ENCODE data around the gene HBEGF.
A peak's percentile ranks its signal among the peaks of the same experiment; 100 is the strongest.

HBEGF gene

GRCh38 chr5:140346348-140347221 is at the start of gene HBEGF:
Gene HBEGF (minus strand): TSS chr5:140346603. CDS start chr5:140346328, 275 bp downstream.
- peak; percentile 64 to 65 for DNase-seq

GRCh38 chr5:140393738-140394137 is 47.3 kb upstream of the HBEGF start:
- DNase-seq = no peak

- DNase-seq = no peak
These were observed 45.3 kb upstream of the HBEGF start for GRCh38 chr5:140391732-140392131.

GRCh38 chr5:140391312-140391711 is 44.9 kb upstream of the HBEGF start:
- DNase-seq = peak; percentile 19 to 38

GRCh38 chr5:140388052-140388451 is 41.6 kb upstream of the HBEGF start:
- DNase-seq = no peak

GRCh38 chr5:140383300-140383699 is 36.9 kb upstream of the HBEGF start:
- DNase-seq = no peak

- no peak for DNase-seq
These were observed 36.5 kb upstream of the HBEGF start for GRCh38 chr5:140382866-140383265.

GRCh38 chr5:140381972-140382371 is 35.6 kb upstream of the HBEGF start:
- no peak for DNase-seq

GRCh38 chr5:140381351-140381750 is 34.9 kb upstream of the HBEGF start:
- DNase-seq = no peak

GRCh38 chr5:140372971-140373487 is 26.6 kb upstream of the HBEGF start:
- peak; percentile 22 for DNase-seq

GRCh38 chr5:140371356-140372151 is 25.2 kb upstream of the HBEGF start:
- no peak for DNase-seq

- DNase-seq = no peak
These were observed 21.0 kb upstream of the HBEGF start for GRCh38 chr5:140367256-140368013.

- DNase-seq = no peak
These were observed 20.3 kb upstream of the HBEGF start for GRCh38 chr5:140366589-140367255.

- no peak for DNase-seq
These were observed 19.5 kb upstream of the HBEGF start for GRCh38 chr5:140365941-140366340.

GRCh38 chr5:140365282-140365681 is 18.9 kb upstream of the HBEGF start:
- no peak for DNase-seq

GRCh38 chr5:140364472-140364765 is 18.0 kb upstream of the HBEGF start:
- no peak for DNase-seq

GRCh38 chr5:140363631-140364471 is 17.4 kb upstream of the HBEGF start:
- DNase-seq = no peak

GRCh38 chr5:140362875-140363630 is 16.6 kb upstream of the HBEGF start:
- DNase-seq = peak; percentile 46 to 62

GRCh38 chr5:140362311-140362710 is 15.9 kb upstream of the HBEGF start:
- no peak for DNase-seq

GRCh38 chr5:140361901-140362300 is 15.5 kb upstream of the HBEGF start:
- DNase-seq = no peak
